Astrocyte of the spinal cord (primary cell): ENCODE data around the gene MACROD2.

ENCODE experiments used
- DNase-seq: peaks from one replicate; pipeline ENCODE4 v3.0.0; 2011; ENCODE audit warnings: low read depth, low spot score
- H3K4me3 ChIP-seq: 2 replicates; pipeline ENCODE4 v1.5.1; 2011; ENCODE audit warnings: low read depth, mild to moderate bottlenecking, low read length, moderate library complexity
- in situ Hi-C: cut with HindIII; loops from 2 replicates; pipeline ENCODE4 v1.10.0; 2017; ENCODE audit warnings: low sequenced_read_pairs
- TF ChIP-seq, protein P1 (sequence below): IDR thresholded peaks from 2 replicates; pipeline ENCODE4 v1.5.1; 2012; ENCODE audit warnings: low read depth, mild to moderate bottlenecking, low read length, inconsistent platforms

MACROD2 gene

DNA sequence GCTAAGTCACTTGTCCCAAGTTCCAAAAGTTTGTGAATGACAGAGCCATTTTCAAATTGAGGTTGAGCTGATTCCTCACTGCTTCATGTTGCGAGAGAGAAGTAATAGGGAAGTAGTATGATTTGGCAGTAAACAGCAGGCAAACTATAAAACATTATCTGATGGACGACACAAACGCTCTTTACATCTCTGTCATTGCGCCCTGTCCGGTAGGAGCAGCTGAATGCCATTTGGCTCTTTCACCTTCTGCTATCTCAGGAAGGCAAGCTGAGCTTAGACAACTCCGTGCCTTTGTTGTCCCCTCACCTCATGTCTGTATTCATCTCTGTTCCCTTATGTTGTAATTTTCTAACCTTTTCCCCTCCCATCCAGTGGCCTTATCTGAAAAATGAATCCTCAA lies 782.8 kb downstream of the MACROD2 start:
- no peak overlapping the region for H3K4me3 ChIP-seq
- no peak for DNase-seq
- in situ Hi-C loops, result no loop called here
- TF ChIP-seq, protein P1, sequence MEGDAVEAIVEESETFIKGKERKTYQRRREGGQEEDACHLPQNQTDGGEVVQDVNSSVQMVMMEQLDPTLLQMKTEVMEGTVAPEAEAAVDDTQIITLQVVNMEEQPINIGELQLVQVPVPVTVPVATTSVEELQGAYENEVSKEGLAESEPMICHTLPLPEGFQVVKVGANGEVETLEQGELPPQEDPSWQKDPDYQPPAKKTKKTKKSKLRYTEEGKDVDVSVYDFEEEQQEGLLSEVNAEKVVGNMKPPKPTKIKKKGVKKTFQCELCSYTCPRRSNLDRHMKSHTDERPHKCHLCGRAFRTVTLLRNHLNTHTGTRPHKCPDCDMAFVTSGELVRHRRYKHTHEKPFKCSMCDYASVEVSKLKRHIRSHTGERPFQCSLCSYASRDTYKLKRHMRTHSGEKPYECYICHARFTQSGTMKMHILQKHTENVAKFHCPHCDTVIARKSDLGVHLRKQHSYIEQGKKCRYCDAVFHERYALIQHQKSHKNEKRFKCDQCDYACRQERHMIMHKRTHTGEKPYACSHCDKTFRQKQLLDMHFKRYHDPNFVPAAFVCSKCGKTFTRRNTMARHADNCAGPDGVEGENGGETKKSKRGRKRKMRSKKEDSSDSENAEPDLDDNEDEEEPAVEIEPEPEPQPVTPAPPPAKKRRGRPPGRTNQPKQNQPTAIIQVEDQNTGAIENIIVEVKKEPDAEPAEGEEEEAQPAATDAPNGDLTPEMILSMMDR, result no peak

DNA sequence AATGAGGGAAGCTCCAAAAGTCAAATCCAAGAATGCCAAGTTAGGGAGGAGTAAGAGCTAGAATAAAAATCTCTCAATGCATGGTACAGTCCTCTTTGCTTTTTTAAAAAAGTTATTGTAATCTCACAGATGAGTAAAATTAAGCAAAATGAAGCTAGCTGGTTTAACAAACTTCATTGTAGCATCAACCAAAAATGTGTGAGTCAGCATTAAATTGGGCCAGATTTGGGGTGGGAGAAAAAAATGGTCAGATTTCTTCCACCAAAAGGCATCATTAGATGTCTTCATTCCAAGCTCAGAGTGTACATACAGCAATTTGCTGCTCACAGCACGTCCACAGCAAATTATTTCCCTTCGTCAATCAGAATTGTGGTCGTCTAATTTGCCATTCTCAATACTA lies 783.6 kb downstream of the MACROD2 start:
- DNase-seq, result no peak
- TF ChIP-seq, protein P1, result no peak
- in situ Hi-C loops, result no loop called here
- no peak overlapping the region for H3K4me3 ChIP-seq

DNA sequence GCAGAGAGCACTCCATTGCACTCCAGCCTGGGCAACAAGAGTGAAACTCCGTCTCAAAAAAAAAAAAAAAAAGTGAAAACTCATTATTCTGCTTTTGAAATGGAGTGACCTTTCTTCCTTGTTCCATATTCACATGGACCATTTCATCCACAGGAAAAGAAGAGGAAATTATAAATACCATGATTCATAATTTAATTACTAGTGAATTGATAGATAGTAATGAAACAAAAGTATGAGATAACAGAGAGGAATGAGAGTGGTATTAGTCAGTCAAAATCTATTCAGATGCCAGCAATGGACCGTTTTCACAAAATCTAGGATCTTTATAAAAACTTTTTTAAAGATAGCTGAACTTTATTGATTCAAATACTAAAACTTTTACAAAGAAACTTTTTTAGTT lies 785.2 kb downstream of the MACROD2 start:
- no peak for DNase-seq
- no peak overlapping the region for H3K4me3 ChIP-seq
- TF ChIP-seq, protein P1, result no peak
- in situ Hi-C loops, result no loop called here

DNA sequence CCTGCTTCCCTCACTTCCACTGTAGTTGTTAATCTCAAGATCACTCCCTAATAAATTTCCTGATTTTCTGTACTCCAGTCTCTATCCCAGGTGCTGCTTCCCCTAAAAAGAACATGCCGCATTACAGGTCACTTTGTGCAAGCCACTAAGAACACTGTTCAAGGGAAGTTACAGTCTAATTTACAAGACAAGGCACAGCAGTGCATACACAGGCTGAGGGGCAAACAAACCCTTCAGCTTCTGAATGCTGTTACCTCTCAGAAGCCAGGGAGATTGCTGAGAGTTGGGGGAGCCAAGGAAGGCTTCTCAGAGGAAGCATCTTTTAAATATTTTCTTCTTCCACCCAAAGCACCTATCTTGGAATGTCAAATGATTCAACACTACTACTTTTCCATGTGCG lies 787.4 kb downstream of the MACROD2 start:
- TF ChIP-seq, protein P1, result no peak

GRCh38 chr20:14783766-14784165 lies 788.5 kb downstream of the MACROD2 start:
- no peak for DNase-seq
- in situ Hi-C loops, result no loop called here
- TF ChIP-seq, protein P1, result no peak
- H3K4me3 ChIP-seq, result no peak overlapping the region

More for the DNA sequence above, 787.4 kb downstream of the MACROD2 start:
- no peak overlapping the region for H3K4me3 ChIP-seq
- in situ Hi-C loops, result no loop called here
- no peak for DNase-seq

GRCh38 chr20:14785065-14785743 lies 789.9 kb downstream of the MACROD2 start:
- no peak for DNase-seq
- no peak overlapping the region for H3K4me3 ChIP-seq
- TF ChIP-seq, protein P1, result no peak
- in situ Hi-C loops, result no loop called here
